ENCODE data around the gene EDEM1. TPM values are rescaled to one million over a fixed set of nuclear protein-coding genes. Genes with fewer than 3 reads are reported as not detected.
A peak's percentile ranks its signal among the peaks of the same experiment; 100 is the strongest.

Gene EDEM1
- total and polyA plus RNA-seq, 8 donors, result 6.0 to 37.9 (median 28.0) TPM

- Histone ChIP-seq H3K36me3 (peaks cover 0 to 42% (median 17%) of the 10 kb centered on the region in 3 donors), H3K27ac (peak overlapping the region in 1 of 4 donors; percentile 21), H3K4me1 (peaks cover 4 to 23% (median 21%) of the 10 kb centered on the region in 3 donors), H3K4me3 (no peak overlapping the region), H3K9me3 (no peaks in the 10 kb centered on the region), H3K27me3 (no peaks in the 10 kb centered on the region)
- DNase-seq, result no peak
- TF ChIP-seq CTCF (IDR thresholded peaks at IDR 0.05), result no peak
- no peak for FAIRE-seq
- ATAC-seq, result peak in 1 of 4 donors; percentile 24
- intact Hi-C loops (cut with DNase I), result no loop called here
- 71 to 75% methylated on average over 5 of the region's 5 CpGs for WGBS, 2 donors
These were observed 11.7 kb downstream of the EDEM1 start for GRCh38 chr3:5198986-5199731.

DNA sequence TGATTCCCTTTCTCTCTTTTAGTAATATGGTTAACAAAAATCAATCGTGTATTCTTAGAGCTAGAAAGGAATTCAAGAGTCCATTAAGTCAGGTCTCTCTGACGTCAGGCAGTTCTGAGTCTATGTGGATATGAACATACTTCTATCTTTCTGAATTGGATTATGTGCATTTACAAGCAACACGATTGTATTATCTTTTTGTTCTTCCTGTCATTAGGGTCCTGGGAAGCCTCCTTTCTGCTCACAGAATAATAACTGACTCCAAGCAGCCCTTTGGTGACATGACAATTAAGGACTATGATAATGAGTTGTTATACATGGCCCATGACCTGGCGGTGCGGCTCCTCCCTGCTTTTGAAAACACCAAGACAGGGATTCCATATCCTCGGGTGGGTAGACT, 14.0 kb downstream of the EDEM1 start:
- H3K4me1 ChIP-seq, result peaks cover 0 to 6% (median 6%) of the 10 kb centered on the region in 3 donors
- DNase-seq (no peak), FAIRE-seq (no peak), ATAC-seq (no peak)
- peaks cover 8 to 66% (median 32%) of the 10 kb centered on the region in 3 donors for H3K36me3 ChIP-seq
- TF ChIP-seq CTCF (IDR thresholded peaks at IDR 0.05), result no peak
- no peak overlapping the region for H3K4me3 ChIP-seq
- intact Hi-C loops (cut with DNase I), result no loop called here
- 83 to 85% methylated on average over 6 of the region's 6 CpGs for WGBS, 2 donors
- no peaks in the 10 kb centered on the region for H3K9me3 ChIP-seq
- no peaks in the 10 kb centered on the region for H3K27me3 ChIP-seq
- H3K27ac ChIP-seq, result no peak overlapping the region

DNA sequence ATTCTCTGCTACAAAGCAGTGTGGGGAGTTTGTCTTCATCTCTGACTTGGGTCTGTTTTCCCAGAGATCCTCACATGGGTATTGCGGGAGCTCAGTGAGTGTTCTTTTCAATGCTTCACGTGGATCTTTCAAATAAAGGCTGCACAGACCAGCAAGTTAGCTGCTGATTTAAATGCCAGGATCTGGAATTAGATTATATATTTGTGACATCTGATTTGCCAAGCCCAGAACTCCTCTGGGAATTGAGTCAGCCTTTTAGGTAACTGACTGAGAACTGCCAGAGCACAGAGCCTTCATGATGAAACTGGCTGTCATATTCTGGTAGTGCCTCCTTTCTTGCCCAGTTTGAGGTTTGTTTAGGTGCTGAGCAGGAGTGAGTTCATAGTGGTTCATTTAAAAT, 14.7 kb downstream of the EDEM1 start:
- intact Hi-C loops (cut with DNase I), result no loop called here
- peaks cover 10 to 73% (median 39%) of the 10 kb centered on the region in 3 donors for H3K36me3 ChIP-seq
- no peak for ATAC-seq
- H3K27me3 ChIP-seq, result no peaks in the 10 kb centered on the region
- H3K27ac ChIP-seq, result no peak overlapping the region
- FAIRE-seq, result no peak
- DNase-seq, result no peak
- peaks cover 0 to 4% (median 3%) of the 10 kb centered on the region in 3 donors for H3K4me1 ChIP-seq
- H3K4me3 ChIP-seq, result no peak overlapping the region
- H3K9me3 ChIP-seq, result no peaks in the 10 kb centered on the region
- 85 to 98% methylated on average over 2 of the region's 2 CpGs for WGBS, 2 donors
- no peak for TF ChIP-seq CTCF (IDR thresholded peaks at IDR 0.05)

DNA sequence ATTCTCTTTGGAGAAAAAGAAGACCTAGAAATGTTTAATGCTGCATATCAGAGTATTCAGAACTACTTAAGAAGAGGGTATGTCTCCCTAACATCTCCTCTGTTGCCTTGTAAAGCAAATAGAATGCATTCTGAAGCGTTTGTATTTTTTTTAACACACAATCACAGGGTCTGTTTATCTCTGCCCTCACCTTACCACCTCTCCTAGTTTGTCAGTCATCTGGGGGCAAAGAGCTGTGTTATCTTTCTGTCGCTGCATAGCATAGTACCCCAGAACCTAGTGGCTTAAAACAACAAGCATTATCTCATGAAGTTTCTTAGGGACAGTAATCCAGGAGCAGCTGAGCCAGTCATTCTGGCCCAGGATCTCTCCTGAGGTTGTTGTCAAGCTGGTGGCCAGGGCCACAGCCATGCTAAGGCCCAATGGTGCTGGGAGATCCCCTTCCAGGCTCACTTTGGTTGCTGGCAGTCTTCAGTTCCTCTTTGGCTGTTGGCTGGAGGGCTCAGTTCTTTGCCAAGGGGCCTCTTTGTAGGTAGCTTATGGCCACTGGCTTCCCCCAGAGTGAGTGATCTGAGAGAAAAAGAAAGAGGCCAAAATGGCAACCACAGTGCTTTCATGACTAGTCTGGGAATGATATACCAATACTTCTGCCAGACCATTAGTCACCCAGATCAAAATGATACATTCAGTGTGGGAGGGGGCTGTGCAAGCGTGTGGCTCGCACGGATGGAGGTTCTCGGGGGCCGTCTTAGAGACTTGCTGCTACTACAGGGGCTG, 17.8 kb downstream of the EDEM1 start:
- no peak for DNase-seq
- no peak for FAIRE-seq
- H3K9me3 ChIP-seq, result no peaks in the 10 kb centered on the region
- H3K4me3 ChIP-seq, result no peak overlapping the region
- TF ChIP-seq CTCF (IDR thresholded peaks at IDR 0.05), result no peak
- WGBS, 2 donors, result 81 to 85% methylated on average over 7 of the region's 7 CpGs
- ATAC-seq, result peak in 1 of 4 donors; percentile 32
- H3K4me1 ChIP-seq, result no peaks in the 10 kb centered on the region
- no peaks in the 10 kb centered on the region for H3K27me3 ChIP-seq
- intact Hi-C loops (cut with DNase I), result no loop called here
- H3K27ac ChIP-seq, result no peak overlapping the region
- H3K36me3 ChIP-seq, result peaks cover 12 to 97% (median 70%) of the 10 kb centered on the region in 3 donors

Measured in pancreas (tissue), 10 donors.